Endothelial cell (in vitro differentiated cells): Measurements from ENCODE around the gene STAT4. TPM values are rescaled to one million over a fixed set of nuclear protein-coding genes. Genes with fewer than 3 reads are reported as not detected.

Experiments used
- DNase-seq: peaks from one replicate; pipeline ENCODE4 v3.0.0; 2021; ENCODE audit warnings: low spot score
- H3K27ac Mint-ChIP-seq: one replicate; pipeline ENCODE4 v1.8.0; 2021; ENCODE audit warnings: mixed read lengths, inconsistent platforms; ENCODE audit not compliant: unreplicated experiment
- H3K27me3 Mint-ChIP-seq: one replicate; pipeline ENCODE4 v1.8.0; 2021; ENCODE audit warnings: mild to moderate bottlenecking, moderate library complexity, mixed read lengths, inconsistent platforms; ENCODE audit not compliant: unreplicated experiment
- H3K36me3 Mint-ChIP-seq: one replicate; pipeline ENCODE4 v1.8.0; 2021; ENCODE audit warnings: mild to moderate bottlenecking, low read depth, mixed read lengths, inconsistent platforms; ENCODE audit not compliant: unreplicated experiment
- H3K4me1 Mint-ChIP-seq: one replicate; pipeline ENCODE4 v1.8.0; 2021; ENCODE audit warnings: mild to moderate bottlenecking, mixed read lengths, inconsistent platforms; ENCODE audit not compliant: unreplicated experiment
- H3K4me3 Mint-ChIP-seq: one replicate; pipeline ENCODE4 v1.8.0; 2021; ENCODE audit warnings: mild to moderate bottlenecking, mixed read lengths, inconsistent platforms; ENCODE audit not compliant: unreplicated experiment
- H3K9me3 Mint-ChIP-seq: one replicate; pipeline ENCODE4 v1.8.0; 2021; ENCODE audit warnings: mixed read lengths, inconsistent platforms; ENCODE audit not compliant: unreplicated experiment
- CTCF ChIP-seq: fragments of 200-600 bp; sonication (generic); IDR thresholded peaks from one replicate; pipeline ENCODE4 v1.5.0; 2021; ENCODE audit warnings: antibody characterized with exemption; ENCODE audit not compliant: unreplicated experiment
- total RNA-seq: library from RNA; stranded (reverse); fragmentation: NEBNext Ultra II Directional; extraction: Animal tissue kit (Norgen Biotek cat#: 25700); gene quantifications from one replicate; pipeline ENCODE4 v1.2.1, GENCODE V29; 2021; ENCODE audit not compliant: unreplicated experiment

The STAT4 gene
- total RNA-seq, 1 donor from 2014 or later: 1.1 TPM

GRCh38 chr2:191125646-191126045 is 25.1 kb downstream of the STAT4 start:
- TF ChIP-seq CTCF: no peak
- Mint-ChIP-seq H3K36me3 (no peaks in the 10 kb centered on the region), H3K27ac (no peak overlapping the region), H3K4me3 (no peak overlapping the region), H3K27me3 (no peaks in the 10 kb centered on the region), H3K4me1 (peaks cover 6% of the 10 kb centered on the region), H3K9me3 (no peaks in the 10 kb centered on the region)
- DNase-seq: no peak

GRCh38 chr2:191122638-191123294 is 28.0 kb downstream of the STAT4 start:
- no peak for TF ChIP-seq CTCF
- H3K4me1 Mint-ChIP-seq: no peaks in the 10 kb centered on the region
- H3K4me3 Mint-ChIP-seq: no peak overlapping the region
- no peaks in the 10 kb centered on the region for H3K27me3 Mint-ChIP-seq
- no peak overlapping the region for H3K27ac Mint-ChIP-seq
- no peaks in the 10 kb centered on the region for H3K36me3 Mint-ChIP-seq
- no peaks in the 10 kb centered on the region for H3K9me3 Mint-ChIP-seq
- no peak for DNase-seq

- Mint-ChIP-seq H3K4me3 (no peak overlapping the region), H3K4me1 (no peaks in the 10 kb centered on the region), H3K9me3 (no peaks in the 10 kb centered on the region), H3K27me3 (no peaks in the 10 kb centered on the region), H3K36me3 (no peaks in the 10 kb centered on the region), H3K27ac (no peak overlapping the region)
- no peak for TF ChIP-seq CTCF
- DNase-seq: no peak
Measured at GRCh38 chr2:191117341-191117740, 33.5 kb downstream of the STAT4 start.

GRCh38 chr2:191115804-191116203 is 35.0 kb downstream of the STAT4 start:
- Mint-ChIP-seq H3K9me3 (no peaks in the 10 kb centered on the region), H3K36me3 (no peaks in the 10 kb centered on the region), H3K4me1 (no peaks in the 10 kb centered on the region), H3K27ac (no peak overlapping the region), H3K27me3 (no peaks in the 10 kb centered on the region), H3K4me3 (no peak overlapping the region)
- DNase-seq: no peak
- TF ChIP-seq CTCF: no peak

GRCh38 chr2:191115391-191115790 is 35.4 kb downstream of the STAT4 start:
- no peak overlapping the region for H3K4me3 Mint-ChIP-seq
- H3K27me3 Mint-ChIP-seq: no peaks in the 10 kb centered on the region
- TF ChIP-seq CTCF: no peak
- no peaks in the 10 kb centered on the region for H3K36me3 Mint-ChIP-seq
- no peaks in the 10 kb centered on the region for H3K4me1 Mint-ChIP-seq
- no peaks in the 10 kb centered on the region for H3K9me3 Mint-ChIP-seq
- DNase-seq: no peak
- H3K27ac Mint-ChIP-seq: no peak overlapping the region
